ENCODE results near the gene SLC25A3. TPM values are rescaled to one million over a fixed set of nuclear protein-coding genes. Genes with fewer than 3 reads are reported as not detected.

Gene SLC25A3
- total and polyA plus RNA-seq, 9 of the 15 experiments (the other 6 are each of a cell fraction or from before 2014, with no cell fraction given): 264 to 766 (median 495) TPM

DNA sequence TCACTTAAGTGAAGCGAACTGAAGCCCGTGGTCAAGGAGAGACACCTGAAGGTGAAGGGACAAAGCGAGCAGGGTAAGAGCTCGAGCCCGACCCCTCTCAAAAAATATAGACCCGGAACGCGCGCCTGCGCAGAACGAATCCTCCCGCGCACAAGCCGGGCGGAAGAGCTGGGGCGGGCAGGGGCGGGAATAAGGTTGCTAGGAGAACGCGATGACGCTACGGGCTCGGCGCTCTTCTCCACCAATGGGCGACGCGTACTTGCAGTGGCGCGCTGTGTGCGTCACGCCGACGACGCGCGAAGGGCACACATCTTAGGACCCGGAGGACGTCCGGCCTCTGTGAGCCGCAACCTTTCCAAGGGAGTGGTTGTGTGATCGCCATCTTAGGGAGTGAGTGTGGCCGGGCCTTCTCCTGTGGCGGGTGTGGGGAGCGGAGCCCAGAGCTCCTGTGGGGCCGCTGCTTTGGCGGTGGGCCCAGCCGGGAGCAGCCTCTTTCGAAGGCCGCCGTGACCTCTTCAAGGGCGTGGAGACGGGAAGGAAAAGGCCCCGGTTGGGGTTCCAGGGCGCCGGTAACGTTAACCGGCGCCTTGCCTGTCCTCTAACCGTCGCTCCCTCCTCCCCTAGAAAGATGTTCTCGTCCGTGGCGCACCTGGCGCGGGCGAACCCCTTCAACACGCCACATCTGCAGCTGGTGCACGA lies at the start of gene SLC25A3 (continued):
- TF ChIP-seq ZNF639 (CRISPR knock-in tag; conservative IDR thresholded peaks at IDR 0.05 in 1 of 2, IDR thresholded peaks at IDR 0.05 in 1 of 2) (no peak), CBX3 (IDR thresholded peaks at IDR 0.05; ENCODE audit: borderline replicate concordance in 1 of 2, low read length in 2 of 2) (peak in 1 of 2 experiments; percentile 9; a peak in 1 of 3 replicates), BRD4 (IDR thresholded peaks at IDR 0.05) (0 out of 2 replicates have a peak, but pooled peaks have one; percentile 39), XRCC5 (IDR thresholded peaks at IDR 0.05; ENCODE audit: low read depth, low read length) (peak; percentile 17; the same call in 1 of the 2 replicates), TAF9B (IDR thresholded peaks at IDR 0.05; ENCODE audit: partially characterized antibody) (peak; percentile 89), HIVEP1 (CRISPR knock-in tag; IDR thresholded peaks at IDR 0.05) (no peak), BCLAF1 (IDR thresholded peaks at IDR 0.05; ENCODE audit: borderline replicate concordance in 1 of 2, control insufficient read depth in 1 of 2, low read depth in 2 of 2, low read length in 1 of 2) (no peak), STAT5A (IDR thresholded peaks at IDR 0.05; ENCODE audit: borderline replicate concordance, low read length) (no peak), BCL6 (CRISPR knock-in tag; IDR thresholded peaks at IDR 0.05) (no peak), ZBTB1 (CRISPR knock-in tag; IDR thresholded peaks at IDR 0.05; ENCODE audit: borderline replicate concordance, low read depth) (no peak; the same call in 1 of the 2 replicates), ZNF699 (CRISPR knock-in tag; IDR thresholded peaks at IDR 0.05; ENCODE audit: insufficient replicate concordance) (no peak), ZFPM2 (CRISPR knock-in tag; IDR thresholded peaks at IDR 0.05) (no peak), CXXC5 (CRISPR knock-in tag; IDR thresholded peaks at IDR 0.05) (peak; percentile 95), ZNF197 (CRISPR knock-in tag; IDR thresholded peaks at IDR 0.05; ENCODE audit: low read depth) (0 out of 2 replicates have a peak, but pooled peaks have one; percentile 70), ZNF316 (IDR thresholded peaks at IDR 0.05) (no peak), HOXB6 (CRISPR knock-in tag; IDR thresholded peaks at IDR 0.05; ENCODE audit: borderline replicate concordance) (no peak), ZKSCAN8 (CRISPR knock-in tag; IDR thresholded peaks at IDR 0.05) (no peak)
- TF ChIP-seq, protein P1, sequence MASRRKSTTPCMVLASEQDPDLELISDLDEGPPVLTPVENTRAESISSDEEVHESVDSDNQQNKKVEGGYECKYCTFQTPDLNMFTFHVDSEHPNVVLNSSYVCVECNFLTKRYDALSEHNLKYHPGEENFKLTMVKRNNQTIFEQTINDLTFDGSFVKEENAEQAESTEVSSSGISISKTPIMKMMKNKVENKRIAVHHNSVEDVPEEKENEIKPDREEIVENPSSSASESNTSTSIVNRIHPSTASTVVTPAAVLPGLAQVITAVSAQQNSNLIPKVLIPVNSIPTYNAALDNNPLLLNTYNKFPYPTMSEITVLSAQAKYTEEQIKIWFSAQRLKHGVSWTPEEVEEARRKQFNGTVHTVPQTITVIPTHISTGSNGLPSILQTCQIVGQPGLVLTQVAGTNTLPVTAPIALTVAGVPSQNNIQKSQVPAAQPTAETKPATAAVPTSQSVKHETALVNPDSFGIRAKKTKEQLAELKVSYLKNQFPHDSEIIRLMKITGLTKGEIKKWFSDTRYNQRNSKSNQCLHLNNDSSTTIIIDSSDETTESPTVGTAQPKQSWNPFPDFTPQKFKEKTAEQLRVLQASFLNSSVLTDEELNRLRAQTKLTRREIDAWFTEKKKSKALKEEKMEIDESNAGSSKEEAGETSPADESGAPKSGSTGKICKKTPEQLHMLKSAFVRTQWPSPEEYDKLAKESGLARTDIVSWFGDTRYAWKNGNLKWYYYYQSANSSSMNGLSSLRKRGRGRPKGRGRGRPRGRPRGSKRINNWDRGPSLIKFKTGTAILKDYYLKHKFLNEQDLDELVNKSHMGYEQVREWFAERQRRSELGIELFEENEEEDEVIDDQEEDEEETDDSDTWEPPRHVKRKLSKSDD (conservative IDR thresholded peaks at IDR 0.05; ENCODE audit: low read length): 0 out of 2 replicates have a peak, but pooled peaks have one; percentile 70
- TF ChIP-seq, protein P2, sequence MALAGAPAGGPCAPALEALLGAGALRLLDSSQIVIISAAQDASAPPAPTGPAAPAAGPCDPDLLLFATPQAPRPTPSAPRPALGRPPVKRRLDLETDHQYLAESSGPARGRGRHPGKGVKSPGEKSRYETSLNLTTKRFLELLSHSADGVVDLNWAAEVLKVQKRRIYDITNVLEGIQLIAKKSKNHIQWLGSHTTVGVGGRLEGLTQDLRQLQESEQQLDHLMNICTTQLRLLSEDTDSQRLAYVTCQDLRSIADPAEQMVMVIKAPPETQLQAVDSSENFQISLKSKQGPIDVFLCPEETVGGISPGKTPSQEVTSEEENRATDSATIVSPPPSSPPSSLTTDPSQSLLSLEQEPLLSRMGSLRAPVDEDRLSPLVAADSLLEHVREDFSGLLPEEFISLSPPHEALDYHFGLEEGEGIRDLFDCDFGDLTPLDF (CRISPR knock-in tag; IDR thresholded peaks at IDR 0.05): no peak

All from K562 (cell line).